NCI-H187 treated with DMSO at 0.1 percent for 48 hours (cell line): ENCODE results near the gene HIVEP2.
"Not testable (repeated sequence)": the region's sequence is repeated elsewhere in the genome, so short reads cannot be mapped to it uniquely, and the experiment has no call there.

Experiments used
- DNase-seq: peaks from one replicate; lab custom pipeline; 2025; lab: John Stamatoyannopoulos, UW

Gene HIVEP2

DNA sequence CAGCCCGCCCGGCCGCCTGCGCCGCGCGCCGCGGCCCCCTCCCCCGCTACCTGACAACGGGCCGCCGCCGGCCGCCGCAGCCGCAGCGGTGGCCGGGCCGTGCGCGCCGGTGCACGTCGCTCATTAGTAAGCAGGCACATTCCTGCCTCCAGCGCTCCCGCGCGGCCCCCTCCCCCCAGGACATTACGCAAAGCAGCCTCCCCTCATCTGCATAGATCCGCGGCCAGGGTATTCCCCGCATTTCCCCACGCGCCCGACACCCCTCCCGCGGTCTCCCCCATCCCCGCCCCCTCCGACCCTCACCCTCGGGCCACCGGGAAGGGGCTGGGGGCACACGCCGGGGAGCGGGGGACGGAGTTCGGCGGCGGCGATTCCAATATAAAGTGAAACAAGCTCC, at the start of gene HIVEP2:
Gene HIVEP2, minus strand, starts transcription at position 128 of the 397 bp plus-strand sequence. CDS start 170,438 bp downstream, outside the sequence.
- no peak for DNase-seq

GRCh38 chr6:142993977-142994376, 49.0 kb upstream of the HIVEP2 start:
- DNase-seq = no peak

GRCh38 chr6:142987490-142987889, 42.5 kb upstream of the HIVEP2 start:
- no peak for DNase-seq

- DNase-seq = no peak
These were observed 40.3 kb upstream of the HIVEP2 start for GRCh38 chr6:142985281-142985680.

DNA sequence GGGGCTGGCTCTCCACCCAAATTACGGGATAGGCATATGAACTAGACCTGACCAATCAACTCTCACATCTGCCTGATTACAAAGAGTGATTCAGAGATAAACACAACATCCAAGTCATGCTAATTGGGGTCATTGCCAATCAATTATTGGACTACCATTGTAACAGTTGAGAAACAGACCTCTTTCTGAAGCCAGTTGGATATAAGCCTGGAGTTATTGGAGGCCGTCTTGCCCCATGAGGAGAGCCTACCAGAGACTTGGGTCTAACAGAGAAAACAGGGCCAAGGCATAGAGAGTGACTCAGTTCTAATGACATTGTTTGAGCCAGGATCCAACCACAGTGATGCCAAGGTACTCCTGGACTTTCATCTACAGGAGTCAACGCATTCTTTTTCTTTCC, 39.4 kb upstream of the HIVEP2 start:
- DNase-seq = no peak

DNA sequence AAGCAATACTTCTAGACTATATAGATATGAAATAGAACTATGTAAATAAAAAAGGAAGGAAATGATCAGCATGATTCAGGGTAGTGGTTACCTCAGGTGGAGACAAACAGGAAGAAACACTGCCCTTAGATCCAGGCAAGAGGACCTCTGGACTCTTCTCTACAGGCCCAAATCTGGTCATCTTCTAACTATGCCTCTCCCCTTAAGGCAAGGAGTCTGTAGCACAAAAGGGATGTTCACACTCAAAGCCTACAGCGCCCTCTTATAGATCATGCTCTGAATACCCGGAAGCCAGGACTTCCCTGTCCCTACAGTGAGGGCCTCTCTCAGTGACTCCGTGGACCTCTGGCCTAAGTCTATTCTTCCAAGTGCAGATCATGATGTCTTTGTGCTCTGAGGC, 30.4 kb upstream of the HIVEP2 start:
- DNase-seq = no peak

- DNase-seq = not testable (repeated sequence)
These were observed 26.0 kb upstream of the HIVEP2 start for GRCh38 chr6:142970941-142971340.

GRCh38 chr6:142968601-142969000, 23.6 kb upstream of the HIVEP2 start:
- no peak for DNase-seq

GRCh38 chr6:142966294-142966693, 21.3 kb upstream of the HIVEP2 start:
- no peak for DNase-seq

- DNase-seq = no peak
These were observed 20.2 kb upstream of the HIVEP2 start for GRCh38 chr6:142965164-142965563.

- no peak for DNase-seq
These were observed 15.1 kb upstream of the HIVEP2 start for GRCh38 chr6:142960098-142960497.

DNA sequence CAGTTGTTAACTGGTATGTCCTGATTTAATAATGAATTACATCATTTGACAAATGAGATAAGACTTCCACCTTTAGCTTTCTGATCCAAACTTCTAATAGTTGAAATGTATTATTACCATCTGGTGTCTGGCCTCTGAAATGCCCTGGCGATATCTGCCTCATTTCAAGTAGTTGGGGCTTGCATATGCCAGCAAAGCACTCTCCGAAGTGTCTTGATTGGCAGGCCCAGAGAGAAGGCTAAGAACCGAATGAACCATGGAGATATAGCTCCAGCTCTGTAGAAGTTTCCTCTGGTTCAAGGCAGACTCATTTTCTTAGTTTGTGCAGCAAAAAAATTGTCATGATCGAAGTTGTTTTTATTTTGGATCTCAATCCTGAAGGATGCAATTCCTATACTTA, 13.4 kb upstream of the HIVEP2 start:
- DNase-seq = no peak

GRCh38 chr6:142956726-142957125, 11.8 kb upstream of the HIVEP2 start:
- DNase-seq = no peak

DNA sequence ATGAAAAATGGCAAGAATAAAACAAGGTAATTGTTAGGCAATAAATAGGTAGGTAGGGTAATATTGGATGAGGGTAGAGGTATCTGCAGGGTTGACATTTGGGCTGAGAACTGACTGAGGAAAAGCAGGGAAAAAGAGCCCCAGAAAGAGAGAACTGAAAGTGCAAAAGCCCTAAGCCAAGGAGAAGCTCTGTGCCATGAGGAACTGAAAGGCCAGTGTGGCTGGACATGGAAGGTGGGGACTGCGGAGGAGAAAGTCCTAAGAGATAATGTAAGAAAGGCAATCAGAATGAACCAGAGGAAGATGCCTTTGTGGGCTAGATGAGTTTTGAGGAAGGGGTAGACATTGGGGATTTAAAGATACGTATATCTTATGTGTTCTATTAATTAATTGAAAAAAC, 9.9 kb upstream of the HIVEP2 start:
- no peak for DNase-seq

GRCh38 chr6:142953373-142954273, 8.6 kb upstream of the HIVEP2 start:
- DNase-seq = no peak

DNA sequence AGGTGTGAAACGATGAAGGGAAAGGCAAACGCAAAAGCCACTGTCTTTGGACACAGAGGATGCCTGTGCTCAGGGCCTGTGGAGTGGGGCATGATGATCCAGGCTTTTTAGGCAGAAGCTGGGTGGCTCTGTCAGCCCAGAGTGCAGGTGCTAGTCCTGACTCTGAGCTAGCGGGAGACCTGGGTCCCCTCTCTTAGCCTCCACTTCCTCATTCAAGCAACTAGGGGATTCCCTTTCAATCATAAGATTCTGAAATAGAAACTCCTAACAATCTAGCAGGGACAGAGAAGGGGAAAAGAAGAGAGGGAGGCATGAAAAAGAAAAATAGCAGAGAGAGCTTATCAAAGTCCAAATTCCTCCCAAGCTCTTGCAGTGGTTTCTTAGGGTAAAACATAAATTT, 7.6 kb upstream of the HIVEP2 start:
- no peak for DNase-seq

DNA sequence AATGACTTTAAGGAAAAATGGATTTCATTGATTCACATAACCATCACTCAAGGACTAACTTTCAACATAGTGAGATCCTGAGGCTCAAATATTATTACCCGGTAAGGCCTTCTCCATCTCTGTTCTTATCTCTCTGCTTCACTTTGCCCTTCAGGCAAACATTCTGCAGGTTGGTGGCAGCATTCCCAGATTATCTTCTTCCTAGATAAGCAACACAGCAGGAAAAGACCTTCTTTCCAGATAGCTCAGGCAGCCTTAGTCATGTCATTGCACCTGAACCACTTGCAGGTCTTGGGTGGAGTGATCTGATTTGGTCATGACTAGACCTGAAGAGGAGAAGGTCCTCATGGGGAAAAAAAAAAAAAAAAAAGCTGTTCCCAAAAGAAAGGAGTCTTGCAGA, 5.3 kb upstream of the HIVEP2 start:
- DNase-seq = no peak

DNA sequence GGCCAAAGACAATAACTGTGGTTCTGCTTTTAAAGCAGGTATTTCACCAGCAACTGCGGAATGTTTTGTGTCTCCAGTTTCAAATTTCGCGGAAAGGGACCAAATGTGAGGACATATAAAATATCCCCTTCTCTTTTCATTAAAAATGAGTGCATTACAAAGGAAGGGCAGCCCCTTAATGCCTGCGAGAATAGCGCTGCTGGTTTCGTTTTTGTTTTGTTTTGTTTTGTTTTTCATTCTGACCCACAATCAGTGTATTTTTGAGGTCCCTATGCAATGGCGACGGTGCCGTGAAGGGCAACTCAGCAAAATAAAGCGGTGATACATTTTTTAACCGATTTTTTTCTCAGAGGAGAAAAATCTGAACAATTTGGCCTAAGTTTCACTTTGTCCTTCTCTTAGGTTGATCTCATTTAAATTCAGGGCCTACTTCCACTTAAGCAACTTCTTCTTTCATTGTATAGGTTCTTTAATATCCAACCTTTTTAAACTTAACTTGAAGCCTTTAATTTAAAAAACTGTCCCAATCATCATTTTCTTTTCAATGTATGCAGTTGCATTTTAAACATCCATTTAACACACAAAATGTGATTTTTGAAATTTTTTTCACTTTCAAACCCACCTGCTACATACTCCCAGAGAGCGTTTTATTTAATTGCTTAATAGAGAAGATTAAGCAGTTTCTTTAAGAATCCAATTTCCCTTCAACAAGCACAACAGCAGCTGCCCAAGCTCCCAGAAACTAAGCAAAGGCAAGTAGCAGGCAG, 2.9 kb upstream of the HIVEP2 start:
- no peak for DNase-seq

- DNase-seq = no peak
These were observed 2.1 kb upstream of the HIVEP2 start for GRCh38 chr6:142946924-142947713.

DNA sequence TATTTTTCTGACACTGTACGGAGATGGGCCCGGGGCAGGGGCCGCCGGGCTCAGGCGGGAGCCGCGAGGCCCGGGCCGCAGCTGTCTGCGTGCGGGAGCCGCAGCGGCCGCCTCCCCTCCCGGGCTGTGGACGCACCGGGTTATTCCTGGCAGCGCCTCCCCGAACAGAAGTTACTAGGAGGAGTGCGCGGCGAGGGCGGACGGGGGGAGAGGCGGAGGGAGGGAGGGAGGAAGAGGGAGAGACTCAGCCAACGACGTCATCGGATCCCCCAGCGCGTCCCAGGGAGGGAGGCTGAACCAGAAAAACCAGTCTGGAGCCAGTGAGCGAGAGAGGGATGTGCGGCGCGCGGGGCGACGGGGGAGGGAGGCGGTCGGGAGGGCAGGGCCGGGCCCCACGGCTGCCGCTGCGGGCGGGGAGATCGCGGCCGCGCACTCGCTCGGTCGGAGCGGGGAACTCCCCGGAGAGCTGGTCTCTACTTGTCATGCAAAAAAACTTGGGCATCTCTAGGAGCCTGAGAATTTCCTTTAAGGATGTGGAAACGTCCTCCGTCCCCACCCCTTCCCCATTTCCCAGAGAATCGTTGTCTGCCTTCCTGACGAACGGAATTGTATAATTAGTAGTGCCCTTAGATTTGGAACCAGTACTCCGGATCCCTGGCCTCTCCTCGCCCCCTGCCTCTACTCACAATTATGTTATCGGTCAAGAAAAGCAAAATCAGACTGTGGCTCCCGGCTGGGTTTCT, 1.4 kb upstream of the HIVEP2 start:
- peak; percentile 69 for DNase-seq

GRCh38 chr6:142945446-142946180, 637 bp upstream of the HIVEP2 start:
- no peak for DNase-seq
